Measurements from ENCODE around the gene PRTFDC1. TPM values are rescaled to one million over a fixed set of nuclear protein-coding genes. Genes with fewer than 3 reads are reported as not detected.
A peak's percentile ranks its signal among the peaks of the same experiment; 100 is the strongest.

PRTFDC1 gene
- total and polyA plus RNA-seq, 2 of the 13 experiments (the other 11 are each of a cell fraction or from before 2014, with no cell fraction given) = not detected

DNA sequence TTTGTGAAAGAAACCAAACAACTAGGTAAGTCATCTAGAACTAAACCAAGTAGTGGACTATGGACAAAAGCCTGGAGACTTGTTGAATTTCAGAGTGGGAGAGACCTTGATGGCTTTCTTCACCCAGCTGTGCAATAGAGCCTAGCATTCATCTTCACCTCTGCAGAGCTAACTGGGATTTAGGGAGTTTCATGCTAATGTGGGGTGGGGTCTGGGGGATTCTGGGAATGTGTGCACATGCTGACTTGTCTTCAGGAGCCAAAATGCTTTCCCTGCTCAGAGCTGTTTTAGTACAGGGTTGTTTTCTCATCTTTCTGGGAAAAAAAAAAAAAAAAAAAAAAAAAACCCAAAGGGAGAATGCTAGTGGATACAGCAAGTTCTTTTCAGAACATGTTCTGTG is 147.4 kb downstream of the PRTFDC1 start:
- Histone ChIP-seq H3K36me3 (replicated peaks in 1 of 2; ENCODE audit: control insufficient read depth in 1 of 2, insufficient read depth in 2 of 2, low read length in 2 of 2) (no peaks in the 10 kb centered on the region), H3K9me3 (ENCODE audit: low read length) (no peaks in the 10 kb centered on the region), H3K27ac (ENCODE audit: extremely low read length, insufficient read depth, low read length) (no peak overlapping the region), H4K20me1 (ENCODE audit: insufficient read depth, low read length) (no peaks in the 10 kb centered on the region), H3K9ac (ENCODE audit: insufficient read depth, low read depth, low read length) (no peak overlapping the region), H2AFZ (ENCODE audit: low read length) (no peak overlapping the region), H3K27me3 (ENCODE audit: control insufficient read depth in 1 of 2, insufficient read depth in 2 of 2, low read length in 2 of 2) (no peaks in the 10 kb centered on the region), H3K79me2 (ENCODE audit: insufficient read depth, low read length) (no peaks in the 10 kb centered on the region), H3K4me2 (ENCODE audit: low read depth, low read length) (no peak overlapping the region), H3K4me3 (replicated peaks in 1 of 3; ENCODE audit: insufficient read depth in 1 of 3, low read depth in 2 of 3, low read length in 3 of 3) (no peak overlapping the region), H3K4me1 (ENCODE audit: insufficient read depth, low read length) (no peaks in the 10 kb centered on the region)
- DNase-seq (ENCODE audit: low spot score) = no peak
- BruUV-seq (replicated peaks) = no TSS peak
- CTCF ChIA-PET (ENCODE audit: low intra/inter-chr PET ratio, low total read pairs) = no interaction called here
- ATAC-seq = no peak
- in situ Hi-C loops (cut with HindIII; ENCODE audit: extremely low pct_ligation_motif_present, low pct_unique_long_range_greater_than_20kb) (no loop called here), intact Hi-C loops (cut with micrococcal nuclease; ENCODE audit: unreplicated experiment) (no loop called here)
- TF ChIP-seq, protein P1, sequence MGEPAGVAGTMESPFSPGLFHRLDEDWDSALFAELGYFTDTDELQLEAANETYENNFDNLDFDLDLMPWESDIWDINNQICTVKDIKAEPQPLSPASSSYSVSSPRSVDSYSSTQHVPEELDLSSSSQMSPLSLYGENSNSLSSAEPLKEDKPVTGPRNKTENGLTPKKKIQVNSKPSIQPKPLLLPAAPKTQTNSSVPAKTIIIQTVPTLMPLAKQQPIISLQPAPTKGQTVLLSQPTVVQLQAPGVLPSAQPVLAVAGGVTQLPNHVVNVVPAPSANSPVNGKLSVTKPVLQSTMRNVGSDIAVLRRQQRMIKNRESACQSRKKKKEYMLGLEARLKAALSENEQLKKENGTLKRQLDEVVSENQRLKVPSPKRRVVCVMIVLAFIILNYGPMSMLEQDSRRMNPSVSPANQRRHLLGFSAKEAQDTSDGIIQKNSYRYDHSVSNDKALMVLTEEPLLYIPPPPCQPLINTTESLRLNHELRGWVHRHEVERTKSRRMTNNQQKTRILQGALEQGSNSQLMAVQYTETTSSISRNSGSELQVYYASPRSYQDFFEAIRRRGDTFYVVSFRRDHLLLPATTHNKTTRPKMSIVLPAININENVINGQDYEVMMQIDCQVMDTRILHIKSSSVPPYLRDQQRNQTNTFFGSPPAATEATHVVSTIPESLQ (CRISPR knock-in tag; conservative IDR thresholded peaks at IDR 0.05) = no peak
- TF ChIP-seq PPARG (CRISPR knock-in tag; conservative IDR thresholded peaks at IDR 0.05) = no peak
- TF ChIP-seq CBX1 (IDR thresholded peaks at IDR 0.05; ENCODE audit: low read depth) = no peak
- no peak for TF ChIP-seq AKAP8 (CRISPR knock-in tag; IDR thresholded peaks at IDR 0.05)
- TF ChIP-seq ZNF780A (CRISPR knock-in tag; IDR thresholded peaks at IDR 0.05) = no peak
- TF ChIP-seq ZNF670 (CRISPR knock-in tag; IDR thresholded peaks at IDR 0.05; ENCODE audit: borderline replicate concordance) = no peak
- no peak for TF ChIP-seq ZNF225 (CRISPR knock-in tag; IDR thresholded peaks at IDR 0.05)
- POLR2A ChIA-PET = no interaction called here
- no peak for FAIRE-seq

DNA sequence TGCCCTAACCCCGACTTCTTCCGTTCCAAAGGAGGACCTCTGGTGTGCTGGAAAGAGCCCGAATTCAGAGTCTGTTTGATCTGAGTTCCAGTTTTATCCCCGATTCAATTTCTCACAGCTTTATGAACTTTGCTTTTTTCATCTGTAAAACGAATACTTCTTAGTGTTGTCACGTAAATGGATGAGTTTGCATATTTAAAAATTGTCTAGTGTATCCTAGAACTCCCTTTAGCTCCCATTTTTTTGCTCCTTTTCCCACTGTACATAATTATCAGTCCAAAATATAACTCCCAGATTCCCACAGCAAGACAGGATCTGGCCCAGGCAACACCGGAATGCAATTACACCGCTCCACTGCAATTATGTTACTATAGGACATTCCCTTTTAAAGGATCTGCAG is 148.0 kb downstream of the PRTFDC1 start:
- ChIA-PET POLR2A (no interaction called here), CTCF (ENCODE audit: low intra/inter-chr PET ratio, low total read pairs) (no interaction called here)
- in situ Hi-C loops (cut with HindIII; ENCODE audit: extremely low pct_ligation_motif_present, low pct_unique_long_range_greater_than_20kb) (no loop called here), intact Hi-C loops (cut with micrococcal nuclease; ENCODE audit: unreplicated experiment) (no loop called here)
- 43% methylated on average over 8 of the region's 8 CpGs for WGBS (ENCODE audit: low lambda C conversion rate)
- H3K79me2 ChIP-seq (ENCODE audit: insufficient read depth, low read length) = no peaks in the 10 kb centered on the region
- no peaks in the 10 kb centered on the region for H3K4me1 ChIP-seq (ENCODE audit: insufficient read depth, low read length)
- H3K27ac ChIP-seq (ENCODE audit: extremely low read length, insufficient read depth, low read length) = no peak overlapping the region
- H3K4me2 ChIP-seq (ENCODE audit: low read depth, low read length) = no peak overlapping the region
- H2AFZ ChIP-seq (ENCODE audit: low read length) = no peak overlapping the region
- FAIRE-seq (no peak), DNase-seq (ENCODE audit: low spot score) (no peak), ATAC-seq (no peak)
- no peaks in the 10 kb centered on the region for H3K36me3 ChIP-seq (replicated peaks in 1 of 2; ENCODE audit: control insufficient read depth in 1 of 2, insufficient read depth in 2 of 2, low read length in 2 of 2)
- BruUV-seq (replicated peaks) = no TSS peak
- H3K9me3 ChIP-seq (ENCODE audit: low read length) = no peaks in the 10 kb centered on the region
- no peaks in the 10 kb centered on the region for H4K20me1 ChIP-seq (ENCODE audit: insufficient read depth, low read length)
- H3K9ac ChIP-seq (ENCODE audit: insufficient read depth, low read depth, low read length) = no peak overlapping the region
- no peaks in the 10 kb centered on the region; a peak in 1 of 5 replicates for H3K27me3 ChIP-seq (ENCODE audit: control insufficient read depth in 1 of 2, insufficient read depth in 2 of 2, low read length in 2 of 2)
- H3K4me3 ChIP-seq (replicated peaks in 1 of 3; ENCODE audit: insufficient read depth in 1 of 3, low read depth in 2 of 3, low read length in 3 of 3) = no peak overlapping the region
- TF ChIP-seq ARNT2 (CRISPR knock-in tag; IDR thresholded peaks at IDR 0.05; ENCODE audit: low read depth) (no peak), MAFF (IDR thresholded peaks at IDR 0.05; ENCODE audit: low read depth, low read length) (0 out of 2 replicates have a peak, but pooled peaks have one; percentile 1), PHB2 (IDR thresholded peaks at IDR 0.05; ENCODE audit: partially characterized antibody) (no peak), GATAD1 (CRISPR knock-in tag; IDR thresholded peaks at IDR 0.05) (no peak), MAFK (conservative IDR thresholded peaks at IDR 0.05 in 1 of 2, IDR thresholded peaks at IDR 0.05 in 1 of 2; ENCODE audit: low read length in 2 of 2) (peak in 1 of 2 experiments; percentile 37; a peak in 2 of 4 replicates), MAFG (CRISPR knock-in tag; IDR thresholded peaks at IDR 0.05) (no peak), ZNF441 (CRISPR knock-in tag; IDR thresholded peaks at IDR 0.05; ENCODE audit: borderline replicate concordance) (no peak)
- TF ChIP-seq, protein P2, sequence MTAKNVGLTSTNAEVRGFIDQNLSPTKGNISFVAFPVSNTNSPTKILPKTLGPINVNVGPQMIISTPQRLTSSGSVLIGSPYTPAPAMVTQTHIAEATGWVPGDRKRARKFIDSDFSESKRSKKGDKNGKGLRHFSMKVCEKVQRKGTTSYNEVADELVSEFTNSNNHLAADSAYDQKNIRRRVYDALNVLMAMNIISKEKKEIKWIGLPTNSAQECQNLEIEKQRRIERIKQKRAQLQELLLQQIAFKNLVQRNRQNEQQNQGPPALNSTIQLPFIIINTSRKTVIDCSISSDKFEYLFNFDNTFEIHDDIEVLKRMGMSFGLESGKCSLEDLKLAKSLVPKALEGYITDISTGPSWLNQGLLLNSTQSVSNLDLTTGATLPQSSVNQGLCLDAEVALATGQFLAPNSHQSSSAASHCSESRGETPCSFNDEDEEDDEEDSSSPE (CRISPR knock-in tag; IDR thresholded peaks at IDR 0.05) = no peak
- TF ChIP-seq, protein P3, sequence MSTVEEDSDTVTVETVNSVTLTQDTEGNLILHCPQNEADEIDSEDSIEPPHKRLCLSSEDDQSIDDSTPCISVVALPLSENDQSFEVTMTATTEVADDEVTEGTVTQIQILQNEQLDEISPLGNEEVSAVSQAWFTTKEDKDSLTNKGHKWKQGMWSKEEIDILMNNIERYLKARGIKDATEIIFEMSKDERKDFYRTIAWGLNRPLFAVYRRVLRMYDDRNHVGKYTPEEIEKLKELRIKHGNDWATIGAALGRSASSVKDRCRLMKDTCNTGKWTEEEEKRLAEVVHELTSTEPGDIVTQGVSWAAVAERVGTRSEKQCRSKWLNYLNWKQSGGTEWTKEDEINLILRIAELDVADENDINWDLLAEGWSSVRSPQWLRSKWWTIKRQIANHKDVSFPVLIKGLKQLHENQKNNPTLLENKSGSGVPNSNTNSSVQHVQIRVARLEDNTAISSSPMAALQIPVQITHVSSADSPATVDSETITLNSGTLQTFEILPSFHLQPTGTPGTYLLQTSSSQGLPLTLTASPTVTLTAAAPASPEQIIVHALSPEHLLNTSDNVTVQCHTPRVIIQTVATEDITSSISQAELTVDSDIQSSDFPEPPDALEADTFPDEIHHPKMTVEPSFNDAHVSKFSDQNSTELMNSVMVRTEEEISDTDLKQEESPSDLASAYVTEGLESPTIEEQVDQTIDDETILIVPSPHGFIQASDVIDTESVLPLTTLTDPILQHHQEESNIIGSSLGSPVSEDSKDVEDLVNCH (CRISPR knock-in tag; IDR thresholded peaks at IDR 0.05) = no peak
